SK-N-SH treated with all-trans-retinoic acid at 6 μM for 48 hours (cell line): ENCODE data around the gene CCDC182.

ENCODE experiments used
- ARNTL ChIP-seq: fragments of 450-650 bp; formaldehyde crosslinking; IDR thresholded peaks from 2 replicates; pipeline ENCODE4 v1.5.0; 2020; ENCODE audit warnings: low read depth, mild to moderate bottlenecking, moderate library complexity, borderline replicate concordance
- PATZ1 ChIP-seq: fragments of 250-450 bp; sonication (Bioruptor Pico); IDR thresholded peaks from 2 replicates; pipeline ENCODE4 v1.8.0; 2020; ENCODE audit warnings: mild to moderate bottlenecking, moderate library complexity, borderline replicate concordance
- TSHZ2 ChIP-seq: fragments of 250-450 bp; sonication (Bioruptor Pico); IDR thresholded peaks from 2 replicates; pipeline ENCODE4 v1.5.0; 2020; ENCODE audit warnings: mild to moderate bottlenecking, moderate library complexity

- TF ChIP-seq TSHZ2 (no peak), PATZ1 (CRISPR knock-in tag) (no peak), ARNTL (CRISPR knock-in tag) (no peak)
Measured at GRCh38 chr17:57730026-57730701, 14.9 kb downstream of the CCDC182 start.
